Measurements from ENCODE around the gene APOA5. TPM values are rescaled to one million over a fixed set of nuclear protein-coding genes. Genes with fewer than 3 reads are reported as not detected.

The APOA5 gene
- total and polyA plus RNA-seq, 8 donors = not detected

- H3K9me3 ChIP-seq = no peaks in the 10 kb centered on the region
- H3K36me3 ChIP-seq = peaks cover 24 to 44% (median 43%) of the 10 kb centered on the region in 4 donors
- intact Hi-C loops (cut with DNase I; ENCODE audit: low total_unique reads) = no loop called here
- TF ChIP-seq POLR2A (IDR thresholded peaks at IDR 0.05) (no peak), CTCF (IDR thresholded peaks at IDR 0.05) (no peak), POLR2AphosphoS5 (IDR thresholded peaks at IDR 0.05) (no peak), EP300 (IDR thresholded peaks at IDR 0.05) (no peak)
- H3K4me1 ChIP-seq = peaks cover 19 to 34% (median 28%) of the 10 kb centered on the region in 4 donors
- no peaks in the 10 kb centered on the region for H3K27me3 ChIP-seq
- H3K4me3 ChIP-seq = no peak overlapping the region
- H3K27ac ChIP-seq = no peak overlapping the region
- peak in 1 of 2 donors; percentile 5 for DNase-seq
- 80 to 96% (median 85%) methylated on average over 5 of the region's 5 CpGs for WGBS, 5 donors
Measured at GRCh38 chr11:116774661-116775060, 17.0 kb downstream of the APOA5 start.

- Histone ChIP-seq H3K36me3 (peaks cover 16 to 44% (median 43%) of the 10 kb centered on the region in 4 donors), H3K9me3 (no peaks in the 10 kb centered on the region), H3K27me3 (no peaks in the 10 kb centered on the region), H3K4me3 (peak overlapping the region; percentile 78 to 96 (median 87)), H3K4me1 (peaks cover 19 to 34% (median 28%) of the 10 kb centered on the region in 4 donors), H3K27ac (peak overlapping the region; percentile 90 to 96 (median 94))
- WGBS, 5 donors = 4 to 11% (median 4%) methylated on average over 18 to 25 of the region's 25 CpGs
- intact Hi-C loops (cut with DNase I; ENCODE audit: low total_unique reads) = no loop called here
- TF ChIP-seq EP300 (IDR thresholded peaks at IDR 0.05) (no peak), POLR2AphosphoS5 (IDR thresholded peaks at IDR 0.05) (no peak), CTCF (IDR thresholded peaks at IDR 0.05) (no peak), POLR2A (IDR thresholded peaks at IDR 0.05) (no peak)
- DNase-seq = peak in 1 of 2 donors; percentile 12
Measured at GRCh38 chr11:116773203-116774097, 18.2 kb downstream of the APOA5 start.

GRCh38 chr11:116772443-116773202 is 19.1 kb downstream of the APOA5 start, which contains the start of gene BUD13:
TSS of gene BUD13 (minus strand) at chr11:116772987. CDS start at chr11:116772964, 23 bp downstream.
- Histone ChIP-seq H3K36me3 (peaks cover 8 to 44% (median 42%) of the 10 kb centered on the region in 4 donors), H3K9me3 (no peaks in the 10 kb centered on the region), H3K27ac (peak within 1 kb of the TSS; percentile 90 to 96 (median 94)), H3K4me3 (peak within 1 kb of the TSS; percentile 78 to 96 (median 87)), H3K27me3 (no peaks in the 10 kb centered on the region), H3K4me1 (peaks cover 19 to 34% (median 28%) of the 10 kb centered on the region in 4 donors)
- WGBS, 5 donors = 0% methylated on average over 53 to 73 of the region's 73 CpGs
- intact Hi-C loops (cut with DNase I; ENCODE audit: low total_unique reads) = no loop called here
- TF ChIP-seq POLR2AphosphoS5 (IDR thresholded peaks at IDR 0.05) (peak; percentile 88 to 97 (median 90)), CTCF (IDR thresholded peaks at IDR 0.05) (peak in 1 of 7 experiments; percentile 8), POLR2A (IDR thresholded peaks at IDR 0.05) (peak in 1 of 4 donors; percentile 14), EP300 (IDR thresholded peaks at IDR 0.05) (no peak)
- DNase-seq = peak; percentile 92 to 97

GRCh38 chr11:116771935-116772334 is 19.7 kb downstream of the APOA5 start:
- peak in 1 of 2 donors; percentile 7 for DNase-seq
- peaks cover 19 to 34% (median 28%) of the 10 kb centered on the region in 4 donors for H3K4me1 ChIP-seq
- intact Hi-C loops (cut with DNase I; ENCODE audit: low total_unique reads) = no loop called here
- H3K36me3 ChIP-seq = peaks cover 3 to 41% (median 39%) of the 10 kb centered on the region in 4 donors
- no peak for TF ChIP-seq POLR2AphosphoS5 (IDR thresholded peaks at IDR 0.05)
- no peak for TF ChIP-seq EP300 (IDR thresholded peaks at IDR 0.05)
- no peak for TF ChIP-seq POLR2A (IDR thresholded peaks at IDR 0.05)
- no peak for TF ChIP-seq CTCF (IDR thresholded peaks at IDR 0.05)
- H3K27ac ChIP-seq = peak overlapping the region in 4 of 5 donors; percentile 90 to 96 (median 94)
- H3K9me3 ChIP-seq = no peaks in the 10 kb centered on the region
- whole genome bisulfite sequencing, 5 donors = 0 to 4% (median 3%) methylated on average over 2 of the region's 2 CpGs
- no peaks in the 10 kb centered on the region for H3K27me3 ChIP-seq
- peak overlapping the region; percentile 78 to 96 (median 87) for H3K4me3 ChIP-seq
